ENCODE results near the gene C21orf58. TPM values are rescaled to one million over a fixed set of nuclear protein-coding genes. Genes with fewer than 3 reads are reported as not detected.

Gene C21orf58
- total RNA-seq, 3 donors from 2014 or later, result 0.96 to 2.9 (median 2.6) TPM

- Histone ChIP-seq H3K9me3 (no peaks in the 10 kb centered on the region), H3K4me1 (peaks cover 0 to 27% of the 10 kb centered on the region in 2 donors), H3K27ac (no peak overlapping the region), H3K4me3 (no peak overlapping the region), H3K36me3 (no peaks in the 10 kb centered on the region), H3K27me3 (no peaks in the 10 kb centered on the region)
- intact Hi-C loops (cut with DNase I; ENCODE audit: low total_unique reads), result no loop called here
- TF ChIP-seq POLR2A (IDR thresholded peaks at IDR 0.05) (no peak), CTCF (IDR thresholded peaks at IDR 0.05) (no peak), POLR2AphosphoS5 (IDR thresholded peaks at IDR 0.05) (no peak)
- no peak for DNase-seq (ENCODE audit: low spot score in 2 of 2)
Measured at GRCh38 chr21:46287541-46287940, 36.1 kb downstream of the C21orf58 start.

GRCh38 chr21:46286648-46287002 lies 37.0 kb downstream of the C21orf58 start:
- peak in 1 of 2 donors; percentile 61 for DNase-seq (ENCODE audit: low spot score in 2 of 2)
- Histone ChIP-seq H3K27ac (peak overlapping the region; percentile 93 to 98), H3K4me3 (peak overlapping the region; percentile 78 to 96 (median 95)), H3K9me3 (no peaks in the 10 kb centered on the region), H3K36me3 (no peaks in the 10 kb centered on the region), H3K27me3 (no peaks in the 10 kb centered on the region), H3K4me1 (peaks cover 0 to 29% of the 10 kb centered on the region in 2 donors)
- intact Hi-C loops (cut with DNase I; ENCODE audit: low total_unique reads), result no loop called here
- no peak for TF ChIP-seq CTCF (IDR thresholded peaks at IDR 0.05)
- TF ChIP-seq POLR2AphosphoS5 (IDR thresholded peaks at IDR 0.05), result no peak

GRCh38 chr21:46285761-46286647 lies 37.7 kb downstream of the C21orf58 start, which contains the start of gene YBEY:
Gene YBEY (plus strand): TSS chr21:46286342. CDS start chr21:46286914, 572 bp downstream.
- intact Hi-C loops (cut with DNase I; ENCODE audit: low total_unique reads), result no loop called here
- no peaks in the 10 kb centered on the region for H3K9me3 ChIP-seq
- no peaks in the 10 kb centered on the region for H3K27me3 ChIP-seq
- H3K27ac ChIP-seq, result peak within 1 kb of the TSS; percentile 93 to 98
- peak within 1 kb of the TSS; percentile 78 to 96 (median 95) for H3K4me3 ChIP-seq
- DNase-seq (ENCODE audit: low spot score in 2 of 2), result peak; percentile 79 to 87
- H3K4me1 ChIP-seq, result peaks cover 0 to 29% of the 10 kb centered on the region in 2 donors
- no peaks in the 10 kb centered on the region for H3K36me3 ChIP-seq
- TF ChIP-seq POLR2AphosphoS5 (IDR thresholded peaks at IDR 0.05) (peak in 2 of 3 donors; percentile 58 to 76), POLR2A (IDR thresholded peaks at IDR 0.05) (peak; percentile 57), CTCF (IDR thresholded peaks at IDR 0.05) (peak in 2 of 3 donors; percentile 35 to 43)

- peaks cover 0 to 29% of the 10 kb centered on the region in 2 donors for H3K4me1 ChIP-seq
- H3K27ac ChIP-seq, result peak within 1 kb of the TSS; percentile 93 to 98
Measured at GRCh38 chr21:46285206-46285661, 38.4 kb downstream of the C21orf58 start, which contains the start of gene MCM3AP. Gene MCM3AP (minus strand): TSS chr21:46285611. CDS start chr21:46285286, 325 bp downstream.

More at GRCh38 chr21:46285206-46285661, 38.4 kb downstream of the C21orf58 start, which contains the start of gene MCM3AP:
- Histone ChIP-seq H3K36me3 (no peaks in the 10 kb centered on the region), H3K9me3 (no peaks in the 10 kb centered on the region), H3K27me3 (no peaks in the 10 kb centered on the region), H3K4me3 (peak within 1 kb of the TSS; percentile 78 to 96 (median 95))
- no peak for DNase-seq (ENCODE audit: low spot score in 2 of 2)
- intact Hi-C loops (cut with DNase I; ENCODE audit: low total_unique reads), result no loop called here
- TF ChIP-seq POLR2AphosphoS5 (IDR thresholded peaks at IDR 0.05), result no peak
- TF ChIP-seq CTCF (IDR thresholded peaks at IDR 0.05), result no peak
- TF ChIP-seq POLR2A (IDR thresholded peaks at IDR 0.05), result no peak

Data from breast epithelium (tissue), 4 donors.